ENCODE data around the gene LPCAT1.
"Not testable (repeated sequence)": the region's sequence is repeated elsewhere in the genome, so short reads cannot be mapped to it uniquely, and the experiment has no call there.

Gene LPCAT1

DNA sequence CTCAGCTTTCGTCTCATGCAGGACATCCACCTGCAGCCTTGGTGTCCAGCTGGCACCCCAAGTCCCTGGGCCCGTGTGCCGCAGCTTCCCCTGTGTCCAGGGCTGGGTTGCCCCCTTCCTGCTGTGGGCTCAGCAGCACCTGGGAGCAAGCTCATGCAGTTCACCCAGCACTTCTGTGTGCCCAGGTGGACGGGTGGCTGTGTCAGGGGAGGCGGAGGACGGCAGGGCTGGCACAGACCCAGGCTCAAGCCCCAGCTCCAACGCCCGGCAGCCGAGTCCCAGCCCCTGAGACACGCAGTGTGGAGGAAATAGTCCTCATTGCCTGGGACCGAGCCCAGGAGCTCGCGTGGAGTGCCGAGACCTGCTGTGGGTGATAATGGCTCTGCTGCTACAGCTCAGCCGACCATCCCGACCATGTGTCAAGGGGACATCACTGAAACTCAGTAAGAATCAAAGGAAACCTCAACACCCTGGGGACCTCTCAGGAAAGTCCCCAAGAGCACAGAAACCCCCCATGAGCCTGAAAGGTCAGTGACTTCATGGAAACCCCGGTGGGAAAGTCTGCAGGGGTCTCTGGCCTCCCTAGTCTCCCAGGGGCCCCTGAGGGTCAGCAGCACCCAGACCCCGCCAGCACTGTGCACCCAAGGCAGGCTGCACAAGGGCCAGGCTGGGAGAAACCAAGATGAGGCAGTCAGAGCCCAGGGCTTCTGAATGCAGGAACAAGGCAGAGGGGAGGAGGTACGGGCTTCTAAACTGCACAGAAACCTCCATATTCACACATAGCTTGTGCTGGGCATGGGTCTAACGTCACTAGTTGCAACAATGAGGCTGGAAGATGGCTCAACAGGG lies 38.8 kb downstream of the LPCAT1 start:
- FAIRE-seq (peak; percentile 91), DNase-seq (ENCODE audit: insufficient read length, low spot score) (peak; percentile 88)

DNA sequence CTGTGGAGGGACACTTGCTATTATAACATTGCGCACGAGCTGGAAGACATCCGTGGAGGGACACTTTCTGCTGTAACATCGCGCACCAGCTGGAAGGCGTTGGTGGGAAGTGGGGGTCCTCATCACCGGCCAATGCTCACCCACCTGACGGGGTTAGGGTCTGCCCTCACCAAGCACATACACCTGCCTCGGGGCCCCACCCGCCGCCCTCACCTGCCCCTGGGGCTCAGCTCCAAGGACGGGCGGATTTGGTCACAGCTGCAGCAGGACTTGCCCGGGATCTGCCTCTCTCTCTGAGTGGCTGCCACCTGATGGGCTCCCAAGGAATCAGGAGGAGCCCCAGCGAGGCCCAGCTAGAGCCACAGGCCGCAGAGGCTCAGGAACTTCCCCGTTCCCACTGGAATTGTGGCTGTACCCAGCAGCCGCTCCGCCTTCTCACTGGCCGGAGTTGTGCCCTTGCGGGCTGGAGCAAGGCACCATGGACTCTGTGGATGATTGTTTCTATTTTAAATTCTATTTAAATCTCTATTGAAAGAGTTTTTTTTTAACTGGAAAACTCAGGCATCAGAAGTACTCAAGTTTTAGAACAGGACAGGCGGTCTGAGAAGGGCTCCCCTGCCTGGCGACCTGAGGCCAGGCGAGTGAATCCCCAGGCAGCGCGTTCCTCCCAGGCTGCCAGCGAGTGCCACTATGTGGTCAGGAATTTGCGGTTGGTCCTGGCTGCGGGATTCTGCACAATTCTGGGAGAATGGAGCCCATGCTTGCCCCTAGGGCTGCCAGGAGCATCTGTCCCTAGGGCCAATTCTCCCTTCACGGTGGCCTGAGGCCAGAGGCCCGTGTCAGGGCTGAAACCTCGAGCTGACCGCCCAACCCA lies 39.7 kb downstream of the LPCAT1 start:
- no peak for DNase-seq (ENCODE audit: insufficient read length, low spot score)
- no peak for FAIRE-seq

- FAIRE-seq: no peak
- no peak for DNase-seq (ENCODE audit: insufficient read length, low spot score)
Measured at GRCh38 chr5:1483064-1483463, 40.7 kb downstream of the LPCAT1 start.

DNA sequence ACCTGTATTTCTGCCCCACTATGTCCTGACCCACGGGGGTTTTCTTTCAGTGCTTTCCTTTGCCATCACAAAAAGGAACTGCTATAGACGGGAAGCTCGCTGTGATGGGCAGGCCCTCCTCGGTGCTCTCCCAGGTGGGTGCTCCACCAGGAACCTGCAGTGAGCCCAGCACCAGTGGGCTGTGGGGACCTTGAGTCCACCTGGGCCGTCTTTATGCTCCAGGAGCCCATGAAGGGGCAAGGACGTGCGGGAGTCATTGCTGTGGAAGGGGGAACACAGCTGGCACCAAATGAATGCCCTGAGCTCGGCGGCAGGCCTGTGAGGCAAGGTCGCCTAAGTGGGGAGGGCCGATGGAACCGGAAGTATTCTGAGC lies 41.8 kb downstream of the LPCAT1 start:
- FAIRE-seq (no peak), DNase-seq (ENCODE audit: insufficient read length, low spot score) (no peak)

- FAIRE-seq (no peak), DNase-seq (ENCODE audit: insufficient read length, low spot score) (no peak)
Measured at GRCh38 chr5:1481266-1481958, 42.3 kb downstream of the LPCAT1 start.

GRCh38 chr5:1480806-1481205 lies 43.0 kb downstream of the LPCAT1 start:
- no peak for FAIRE-seq
- DNase-seq (ENCODE audit: insufficient read length, low spot score): no peak

- FAIRE-seq (no peak), DNase-seq (ENCODE audit: insufficient read length, low spot score) (no peak)
Measured at GRCh38 chr5:1480217-1480616, 43.5 kb downstream of the LPCAT1 start.

- peak; percentile 64 for FAIRE-seq
- peak; percentile 74 for DNase-seq (ENCODE audit: insufficient read length, low spot score)
Measured at GRCh38 chr5:1479581-1480188, 44.1 kb downstream of the LPCAT1 start.

- FAIRE-seq (no peak), DNase-seq (ENCODE audit: insufficient read length, low spot score) (no peak)
Measured at GRCh38 chr5:1479066-1479465, 44.7 kb downstream of the LPCAT1 start.

GRCh38 chr5:1478271-1479035 lies 45.3 kb downstream of the LPCAT1 start:
- no peak for FAIRE-seq
- no peak for DNase-seq (ENCODE audit: insufficient read length, low spot score)

- DNase-seq (ENCODE audit: insufficient read length, low spot score): no peak
- FAIRE-seq: no peak
Measured at GRCh38 chr5:1477341-1477740, 46.4 kb downstream of the LPCAT1 start.

- DNase-seq (ENCODE audit: insufficient read length, low spot score) (no peak), FAIRE-seq (no peak)
Measured at GRCh38 chr5:1476967-1477310, 46.8 kb downstream of the LPCAT1 start.

DNA sequence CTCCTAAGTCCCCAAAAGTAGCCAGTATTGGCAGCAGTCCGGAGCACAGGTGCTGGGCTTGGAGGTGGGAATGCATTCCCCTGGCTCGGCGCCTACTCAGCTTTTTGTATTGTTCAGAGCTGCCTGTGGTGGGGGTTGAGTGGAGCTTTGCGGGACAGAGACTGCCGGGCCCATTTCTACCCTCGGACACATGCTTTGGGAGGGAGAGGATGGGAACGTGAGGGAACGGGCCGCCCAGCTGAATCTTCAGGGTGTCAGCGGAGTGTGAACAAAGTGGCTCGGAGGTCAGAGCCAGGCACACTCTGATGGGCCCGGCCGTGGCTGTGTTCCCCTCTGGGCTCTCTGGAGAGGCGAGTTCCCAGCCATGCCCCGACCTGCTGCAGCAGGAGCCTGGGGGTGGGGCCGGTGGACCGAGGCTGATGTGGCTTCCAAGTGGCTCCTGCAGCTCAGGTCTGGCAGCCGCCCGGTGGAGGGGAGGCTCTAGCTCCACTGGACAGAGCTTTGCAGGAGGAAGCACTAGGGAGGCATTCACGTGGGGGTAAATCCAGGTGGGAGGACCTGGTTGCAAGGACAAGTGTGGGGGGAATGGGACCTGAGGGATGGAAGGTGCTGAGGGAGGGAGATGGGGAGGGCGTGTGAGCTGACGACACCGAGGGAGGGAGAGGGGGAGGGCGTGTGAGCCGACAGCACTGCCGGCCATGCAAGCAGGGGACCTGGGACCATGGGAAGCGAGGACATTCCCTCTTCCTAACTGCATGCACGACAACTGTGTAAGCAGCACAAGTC lies 47.4 kb downstream of the LPCAT1 start:
- FAIRE-seq: no peak
- no peak for DNase-seq (ENCODE audit: insufficient read length, low spot score)

- not testable (repeated sequence) for FAIRE-seq; DNase-seq (ENCODE audit: insufficient read length, low spot score)
Measured at GRCh38 chr5:1475544-1475900, 48.2 kb downstream of the LPCAT1 start.

- DNase-seq (ENCODE audit: insufficient read length, low spot score) (no peak), FAIRE-seq (no peak)
Measured at GRCh38 chr5:1474866-1475543, 48.8 kb downstream of the LPCAT1 start.

DNA sequence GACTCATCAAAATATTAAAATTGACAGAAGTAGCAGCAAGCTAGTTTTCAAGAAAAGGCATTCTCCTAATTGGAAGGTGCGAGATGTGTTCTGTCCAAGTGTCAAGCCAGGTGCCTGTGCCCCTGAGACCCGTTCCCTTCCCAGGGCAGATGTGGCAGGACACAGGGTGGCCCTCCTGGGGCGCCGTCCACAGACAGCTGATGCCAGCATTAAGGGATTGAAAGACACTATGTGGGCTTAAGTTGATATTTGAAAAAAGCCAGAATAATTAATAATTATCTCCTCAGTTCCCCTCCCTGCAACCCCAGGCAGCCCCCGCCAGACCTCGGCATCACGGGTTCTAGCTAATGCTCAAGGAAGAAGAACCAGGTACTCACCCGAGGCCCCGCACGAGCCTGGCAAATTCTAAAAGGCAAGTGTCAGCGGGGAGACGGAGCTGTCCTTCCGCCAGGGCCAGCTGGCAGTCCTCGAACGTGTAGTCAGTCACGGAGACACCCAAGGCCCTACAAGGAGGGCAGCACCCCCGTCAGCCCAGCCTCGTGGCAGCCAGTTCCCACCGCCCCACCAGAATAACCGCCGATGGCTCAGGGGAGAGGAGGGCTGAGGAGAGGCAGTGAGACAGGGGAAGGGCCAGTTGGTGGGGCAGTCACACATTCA lies 49.4 kb downstream of the LPCAT1 start:
- DNase-seq (ENCODE audit: insufficient read length, low spot score): no peak
- FAIRE-seq: no peak

GRCh38 chr5:1473746-1474145 lies 50.0 kb downstream of the LPCAT1 start:
- FAIRE-seq: no peak
- no peak for DNase-seq (ENCODE audit: insufficient read length, low spot score)

GRCh38 chr5:1472964-1473628 lies 50.7 kb downstream of the LPCAT1 start:
- DNase-seq (ENCODE audit: insufficient read length, low spot score): no peak
- no peak for FAIRE-seq

All from GM19239 (cell line).